ENCODE measurements around the gene CMAS.
A peak's percentile ranks its signal among the peaks of the same experiment; 100 is the strongest.
"Not testable (repeated sequence)": the region's sequence is repeated elsewhere in the genome, so short reads cannot be mapped to it uniquely, and the experiment has no call there.

Gene CMAS

DNA sequence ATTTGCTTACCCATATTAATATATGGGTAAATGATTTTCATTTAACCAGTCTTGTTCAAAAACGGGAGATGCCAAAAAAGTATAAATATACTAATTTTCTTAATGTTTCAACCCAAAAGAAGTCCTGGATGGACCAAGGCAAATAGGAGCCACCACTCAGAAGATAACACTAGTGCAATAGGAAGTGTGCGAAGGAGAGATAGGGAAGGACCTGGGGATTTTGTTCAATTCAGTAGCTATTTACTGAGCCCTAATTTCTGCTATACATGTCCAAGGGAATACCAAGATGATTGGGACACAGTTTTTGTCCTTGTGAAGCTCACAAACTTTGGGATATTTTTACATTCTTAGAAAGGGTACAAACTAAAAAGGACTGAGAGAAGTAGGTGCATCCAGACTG lies 1.5 kb downstream of the CMAS start:
- DNase-seq (ENCODE audit: low spot score): no peak

DNA sequence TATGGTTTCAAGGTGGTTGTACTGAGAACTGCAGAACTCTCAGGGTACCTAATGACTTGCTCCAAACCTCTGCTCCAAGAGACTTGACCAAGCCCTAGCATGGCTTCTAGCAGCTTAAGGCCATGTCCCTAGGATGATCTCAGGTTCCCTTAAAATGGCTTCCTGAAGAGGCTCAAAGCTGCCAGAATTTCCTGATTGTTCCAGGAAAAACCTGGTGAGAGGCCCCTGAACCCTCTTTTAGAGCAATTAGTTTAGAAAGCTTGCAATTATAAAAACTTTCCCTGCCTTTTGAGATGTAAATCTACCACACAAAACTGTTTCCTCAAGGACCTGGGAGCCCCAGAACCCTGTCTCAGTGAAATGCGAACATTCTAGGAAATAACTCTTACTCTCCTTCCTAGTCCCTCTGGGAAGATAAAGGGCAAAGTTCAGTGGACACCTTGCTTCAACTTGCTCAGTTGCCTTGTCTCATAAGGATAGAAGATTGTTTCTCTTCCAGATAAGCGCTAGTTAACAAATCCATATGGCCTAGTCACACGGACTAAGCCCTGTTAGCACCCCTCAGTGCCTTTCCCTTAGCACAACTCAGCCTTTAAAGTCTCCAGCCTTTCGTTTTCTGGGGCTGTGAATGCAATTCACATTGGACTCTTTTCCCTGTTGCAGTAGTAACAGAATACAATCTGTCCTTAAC lies 2.5 kb downstream of the CMAS start:
- no peak for DNase-seq (ENCODE audit: low spot score)

DNA sequence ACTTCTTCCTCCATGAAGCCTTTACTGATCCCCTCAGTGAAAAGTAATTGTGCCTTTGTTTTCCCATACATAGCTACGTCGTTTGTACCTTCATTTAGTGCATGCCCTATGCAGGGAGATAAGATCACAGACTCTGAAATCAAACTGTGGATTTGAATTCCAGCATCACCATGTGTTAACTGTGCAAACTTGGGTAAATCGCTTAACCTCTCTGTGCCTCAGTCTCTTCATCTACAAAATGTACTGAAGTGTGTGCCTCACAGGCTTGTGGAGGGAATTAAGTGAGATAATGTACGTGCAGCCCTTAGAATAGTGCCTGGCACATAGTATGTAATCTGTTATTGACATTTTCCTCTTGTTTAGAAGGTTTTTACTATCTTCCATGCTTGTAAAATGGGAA lies 4.1 kb downstream of the CMAS start:
- DNase-seq (ENCODE audit: low spot score): no peak

DNA sequence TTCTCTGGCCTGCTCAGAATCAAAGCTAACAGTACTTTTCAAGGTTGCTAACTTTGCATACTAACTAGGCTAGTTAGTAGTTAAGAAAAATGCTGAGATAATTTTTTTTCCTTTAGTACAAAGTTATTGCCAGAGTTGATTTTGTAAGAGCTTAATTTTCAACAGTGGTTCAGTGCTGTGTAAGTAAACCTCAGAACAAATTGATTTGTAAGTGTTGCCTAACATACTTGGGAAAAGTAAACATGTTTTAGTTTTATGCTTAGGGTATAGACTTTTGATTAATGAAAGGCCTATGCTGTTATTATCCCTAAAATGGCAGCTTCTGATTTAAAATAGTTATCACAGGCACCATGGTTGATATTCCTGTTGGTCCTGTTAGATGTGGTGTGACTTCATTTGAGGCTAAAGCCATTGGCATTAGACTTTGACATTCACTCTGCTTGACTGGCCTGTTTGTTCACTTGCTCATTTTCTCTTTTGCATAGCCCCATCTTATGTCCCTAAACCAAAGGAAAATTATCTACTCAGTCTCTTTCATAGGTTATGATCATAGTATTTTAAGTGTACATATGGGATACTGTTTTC lies 5.2 kb downstream of the CMAS start:
- DNase-seq (ENCODE audit: low spot score): no peak

DNA sequence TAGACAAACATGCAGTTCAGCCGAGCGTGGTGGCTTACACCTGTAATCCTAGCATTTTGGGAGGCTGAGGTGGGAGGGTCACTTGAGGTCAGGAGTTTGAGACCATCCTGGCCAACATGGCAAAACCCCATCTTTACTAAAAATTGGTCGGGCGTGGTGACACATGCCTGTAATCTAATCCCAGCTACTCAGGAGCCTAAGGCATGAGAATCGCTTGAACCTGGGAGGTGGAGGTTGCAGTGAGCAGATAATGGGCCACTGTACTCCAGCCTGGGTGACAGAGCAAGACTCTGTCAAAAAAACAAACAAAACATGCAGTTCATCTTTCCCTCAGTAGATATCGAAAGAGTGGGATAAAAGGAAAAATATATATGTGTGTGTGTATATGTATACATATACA lies 7.0 kb downstream of the CMAS start:
- DNase-seq (ENCODE audit: low spot score): not testable (repeated sequence)

DNA sequence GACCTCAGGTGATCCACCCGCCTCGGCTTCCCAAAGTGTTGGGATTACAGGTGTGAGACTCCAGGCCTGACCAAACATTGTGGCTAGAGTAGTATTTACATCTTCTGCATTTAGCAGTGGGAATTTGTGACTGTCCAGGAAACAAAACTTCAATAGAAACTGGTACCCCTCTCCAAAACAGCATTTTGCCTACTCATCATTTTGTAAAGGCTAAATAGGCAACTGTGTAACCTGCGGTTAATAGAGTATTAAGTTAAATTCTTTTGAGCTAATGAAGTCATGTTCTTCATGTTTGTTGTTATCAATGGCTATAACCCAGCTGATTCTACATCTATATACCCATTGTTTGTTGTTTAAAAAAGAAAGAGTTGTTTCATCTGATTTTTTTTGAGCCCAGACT lies 8.1 kb downstream of the CMAS start:
- no peak for DNase-seq (ENCODE audit: low spot score)

DNA sequence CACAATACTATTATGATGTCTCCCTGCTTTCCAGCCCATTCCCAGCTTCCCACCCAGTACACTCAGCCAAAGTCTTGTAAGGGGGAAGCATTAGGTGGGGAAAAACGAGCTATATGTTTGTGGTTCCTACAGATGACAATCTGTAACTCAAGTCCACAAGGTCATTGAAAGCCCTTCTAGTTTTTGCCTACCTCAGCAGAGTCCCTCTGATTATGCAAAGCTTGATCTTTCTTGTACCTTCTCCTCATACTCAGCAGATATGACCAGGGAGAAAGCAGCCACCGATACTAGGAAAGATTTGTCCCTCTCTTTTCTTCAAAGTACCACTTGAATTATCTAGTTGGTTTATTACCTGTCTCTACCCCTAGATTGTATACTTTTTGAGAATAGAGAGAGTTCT lies 10.6 kb downstream of the CMAS start:
- no peak for DNase-seq (ENCODE audit: low spot score)

DNA sequence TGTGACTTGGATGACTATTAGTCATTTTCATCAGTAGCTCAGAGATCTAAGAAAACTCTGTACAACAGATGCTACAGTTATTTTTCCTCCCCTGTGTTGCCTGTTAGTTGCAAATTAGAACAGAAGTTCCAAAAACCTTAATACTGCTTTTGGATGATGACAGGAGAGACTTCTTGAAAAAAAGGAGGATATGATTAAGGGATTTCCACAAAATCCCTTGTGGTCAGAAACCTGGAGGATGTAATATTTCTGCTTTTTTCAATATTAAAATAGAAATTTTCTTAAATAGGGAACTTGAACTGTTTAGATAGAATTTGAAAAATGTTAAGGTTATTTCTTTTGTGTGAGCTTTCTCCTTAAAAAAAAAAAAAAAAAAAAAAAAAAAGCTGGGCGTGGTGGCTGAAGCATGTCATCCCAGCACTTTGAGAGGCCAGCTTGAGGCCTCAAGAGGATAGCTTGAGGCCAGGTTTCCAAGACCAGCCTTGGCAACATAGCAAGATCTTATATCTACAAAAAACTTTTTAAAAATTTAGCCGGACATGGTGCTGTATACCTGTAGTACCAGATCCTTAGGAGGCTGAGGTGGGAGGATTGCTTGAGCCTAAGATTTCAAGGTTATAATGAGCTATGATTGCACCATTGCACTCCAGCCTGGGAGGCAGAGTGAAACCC lies 14.1 kb downstream of the CMAS start:
- no peak for DNase-seq (ENCODE audit: low spot score)

DNA sequence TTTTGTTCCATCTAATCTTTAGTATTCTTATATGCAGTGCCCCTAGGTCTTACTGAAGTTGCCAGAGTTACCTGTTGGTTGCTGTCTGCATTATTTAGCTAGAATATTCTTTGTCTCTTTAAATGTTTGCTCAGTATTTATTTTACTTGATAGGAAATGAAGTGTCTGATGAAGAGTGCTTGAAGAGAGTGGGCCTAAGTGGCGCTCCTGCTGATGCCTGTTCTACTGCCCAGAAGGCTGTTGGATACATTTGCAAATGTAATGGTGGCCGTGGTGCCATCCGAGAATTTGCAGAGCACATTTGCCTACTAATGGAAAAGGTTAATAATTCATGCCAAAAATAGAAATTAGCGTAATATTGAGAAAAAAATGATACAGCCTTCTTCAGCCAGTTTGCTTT lies 18.9 kb downstream of the CMAS start:
- no peak for DNase-seq (ENCODE audit: low spot score)

DNA sequence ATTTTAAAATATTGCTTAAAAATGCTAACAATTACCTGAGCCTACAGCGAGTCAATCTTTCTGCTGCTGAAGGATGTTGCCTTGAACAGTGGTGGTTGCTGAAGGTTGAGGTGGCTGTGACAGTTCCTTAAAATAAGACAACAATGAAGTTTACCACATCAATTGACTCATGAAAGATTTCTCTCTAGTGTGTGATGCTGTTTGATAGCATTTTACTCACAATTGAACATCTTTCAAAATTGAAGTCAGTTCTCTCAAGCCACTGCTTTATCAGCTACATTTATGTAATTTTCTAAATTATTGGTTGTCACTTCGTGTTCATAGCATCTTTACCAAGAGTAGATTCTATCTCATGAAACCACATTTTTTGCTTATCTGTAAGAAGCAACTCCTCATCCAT lies 20.3 kb downstream of the CMAS start:
- DNase-seq (ENCODE audit: low spot score): no peak

DNA sequence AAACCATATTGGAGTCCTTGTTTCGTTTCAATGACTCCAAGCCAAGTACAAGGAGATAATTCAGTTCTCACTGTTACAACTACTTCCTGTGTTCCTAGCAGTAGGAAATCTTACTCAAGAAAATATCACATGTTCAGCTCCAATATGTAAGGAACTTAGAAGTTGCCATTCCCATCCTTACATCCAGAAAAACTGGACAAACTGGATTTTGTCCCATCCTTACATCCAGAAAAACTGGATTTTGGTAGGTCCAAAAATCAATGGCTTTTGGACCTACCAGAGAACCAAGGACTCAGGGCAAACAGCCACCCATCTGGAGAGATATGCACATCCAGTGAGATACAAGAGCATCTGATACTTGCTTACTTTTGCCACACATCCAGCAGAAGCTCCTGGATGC lies 23.8 kb downstream of the CMAS start:
- DNase-seq (ENCODE audit: low spot score): no peak

DNA sequence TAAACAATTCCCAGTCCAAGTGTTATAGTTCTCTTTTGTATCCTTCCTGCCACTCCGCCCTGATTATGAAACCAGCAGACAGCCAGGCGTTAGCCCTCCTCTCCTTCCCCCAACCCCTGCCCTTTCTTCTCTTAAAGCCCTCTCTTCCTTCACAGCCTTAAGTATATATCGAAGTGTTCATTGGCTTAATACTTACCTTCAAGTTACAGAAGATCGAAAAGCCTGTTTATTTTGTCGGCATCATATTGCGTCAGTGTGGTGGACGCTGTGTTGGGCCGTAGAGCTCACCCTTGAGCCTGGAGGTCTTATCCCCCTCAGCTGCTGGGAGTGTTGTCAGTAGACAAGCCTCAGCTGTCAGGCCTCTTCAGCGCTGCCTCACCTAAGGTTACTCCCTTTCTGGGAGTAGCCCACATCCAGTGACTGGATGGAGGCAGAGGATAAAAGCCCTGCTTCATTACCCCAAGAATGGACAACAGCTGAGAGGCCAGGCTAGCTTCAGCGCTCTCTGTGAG lies 36.2 kb downstream of the CMAS start:
- no peak for DNase-seq (ENCODE audit: low spot score)

DNA sequence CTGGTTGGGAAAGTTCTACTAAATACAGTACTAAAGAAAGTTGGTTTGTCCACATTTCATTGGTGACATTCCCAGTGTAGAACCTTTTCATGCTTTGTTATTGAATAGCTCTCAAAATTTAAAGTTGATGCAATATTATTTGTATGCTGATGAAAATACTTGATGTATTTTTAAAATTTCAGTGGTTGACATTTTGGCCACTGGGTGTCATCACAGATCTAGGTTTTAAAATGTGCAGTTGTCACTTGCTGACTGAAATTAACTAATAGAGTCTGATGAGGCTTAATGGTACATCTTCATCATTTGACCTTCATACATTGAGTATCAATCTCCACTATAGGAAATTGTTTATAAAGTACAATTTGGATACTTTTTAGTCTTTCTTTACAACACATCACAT lies 37.1 kb downstream of the CMAS start:
- peak; percentile 45 for DNase-seq (ENCODE audit: low spot score)

DNA sequence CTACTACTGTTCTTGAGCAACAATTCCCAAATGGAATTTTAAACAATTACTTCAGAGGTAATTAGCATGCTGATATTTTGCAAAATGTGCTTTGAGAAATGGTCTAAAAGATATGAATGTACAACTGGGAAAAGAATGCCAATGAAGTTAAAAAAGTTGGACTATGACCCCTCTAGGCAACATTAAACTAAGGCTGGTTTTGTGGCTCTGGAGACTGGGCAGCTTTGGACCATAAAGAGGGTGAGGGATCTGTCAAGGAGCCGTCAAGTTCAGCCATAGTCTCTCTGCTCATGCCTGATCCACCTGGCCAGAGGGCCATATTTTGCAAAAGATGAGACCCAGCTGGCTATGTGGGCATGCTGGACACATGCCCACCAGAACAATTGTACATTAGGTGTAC lies 38.8 kb downstream of the CMAS start:
- DNase-seq (ENCODE audit: low spot score): no peak

DNA sequence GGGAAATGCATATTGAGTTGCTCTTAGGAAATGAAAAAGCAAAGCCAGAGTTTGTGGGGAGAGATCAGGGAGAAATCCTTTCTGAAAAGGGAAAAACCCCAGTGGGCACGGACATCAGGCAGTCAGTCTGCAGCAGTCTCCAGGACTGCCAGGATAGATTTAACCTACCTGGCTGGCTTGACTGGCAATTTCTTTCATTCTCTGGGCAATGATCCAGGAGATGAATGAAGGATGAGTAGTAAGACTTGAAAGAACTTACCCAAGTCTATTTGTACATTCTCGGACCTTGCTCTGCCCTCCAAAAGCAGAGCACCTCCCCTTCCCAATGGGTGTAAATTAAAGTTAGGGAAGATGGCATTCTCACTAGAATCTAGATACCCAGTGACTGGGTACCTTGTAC lies 42.9 kb downstream of the CMAS start:
- no peak for DNase-seq (ENCODE audit: low spot score)

DNA sequence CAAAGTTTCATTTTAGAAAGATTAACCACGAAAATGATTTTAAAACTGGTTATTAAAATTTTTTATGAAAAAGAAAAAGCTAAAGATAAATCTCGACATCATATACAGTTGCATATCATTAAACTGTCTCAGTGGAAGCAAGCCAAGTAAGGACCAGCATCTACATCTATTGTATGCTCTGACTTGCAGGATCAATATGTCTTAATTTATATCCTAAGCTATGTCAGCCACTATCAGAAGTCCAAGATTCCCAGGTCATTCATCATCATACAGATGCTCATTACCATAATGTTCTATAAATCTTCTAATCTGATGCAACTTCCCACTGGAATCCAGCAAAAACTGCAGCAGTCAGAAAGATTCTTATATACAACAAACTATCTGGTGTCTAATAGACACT lies 43.5 kb downstream of the CMAS start:
- DNase-seq (ENCODE audit: low spot score): no peak

DNA sequence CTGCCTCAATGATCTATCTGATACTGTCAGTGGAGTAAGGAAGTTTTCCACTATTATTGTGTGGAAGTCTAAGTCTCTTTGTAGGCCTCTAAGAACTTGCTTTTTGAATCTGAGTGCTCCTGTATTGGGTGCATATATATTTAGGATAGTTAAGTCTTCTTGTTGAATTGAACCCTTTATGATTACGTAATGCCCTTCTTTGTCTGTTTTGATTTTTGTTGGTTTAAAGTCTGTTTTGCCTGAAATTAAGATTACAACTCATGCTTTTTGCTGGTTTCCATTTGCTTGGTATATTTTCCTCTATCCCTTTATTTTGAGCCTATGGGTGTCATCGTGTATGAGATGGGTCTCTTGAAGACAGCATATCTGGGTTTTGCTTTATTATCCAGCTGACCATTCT lies 53.0 kb downstream of the CMAS start:
- DNase-seq (ENCODE audit: low spot score): not testable (repeated sequence)

DNA sequence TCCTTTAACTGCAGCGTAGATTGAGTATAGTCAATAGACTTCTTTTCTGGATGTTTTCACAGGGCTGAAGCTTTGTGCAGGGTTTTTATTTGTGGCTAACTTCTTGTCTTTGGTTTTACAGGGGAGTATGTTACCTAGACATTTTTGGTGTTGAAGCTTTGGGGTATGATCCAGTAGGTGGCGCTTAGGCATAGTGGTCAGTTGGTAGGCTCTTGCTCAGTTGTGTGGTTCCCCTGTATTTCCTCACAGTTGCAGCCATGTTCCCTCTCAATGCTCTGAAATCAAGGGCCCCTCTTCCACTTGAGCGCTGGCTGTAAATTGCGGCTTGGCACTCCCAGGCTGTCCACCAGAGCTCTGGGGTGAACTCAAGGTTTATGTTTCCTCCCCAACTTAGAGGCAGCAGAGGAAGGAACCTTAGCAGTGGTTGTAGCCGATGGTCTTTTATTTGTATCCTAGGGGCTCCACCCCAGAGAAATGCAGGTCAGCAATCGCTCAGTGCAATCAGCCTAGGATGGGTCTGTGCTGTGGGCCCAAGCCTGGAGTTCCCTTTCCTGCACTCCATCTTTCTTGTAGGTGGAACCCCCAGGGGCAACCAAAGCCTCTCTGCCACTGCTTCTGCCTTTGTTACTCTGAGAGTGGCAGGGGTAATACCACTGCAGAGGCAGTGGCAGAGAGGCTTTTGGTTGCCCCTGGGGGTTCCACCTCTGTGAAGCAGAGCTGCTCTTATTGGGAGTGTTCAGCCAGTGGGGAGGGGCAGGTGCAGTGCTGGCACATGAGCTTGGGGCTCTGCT lies 55.1 kb downstream of the CMAS start:
- peak; percentile 40 for DNase-seq (ENCODE audit: low spot score)

DNA sequence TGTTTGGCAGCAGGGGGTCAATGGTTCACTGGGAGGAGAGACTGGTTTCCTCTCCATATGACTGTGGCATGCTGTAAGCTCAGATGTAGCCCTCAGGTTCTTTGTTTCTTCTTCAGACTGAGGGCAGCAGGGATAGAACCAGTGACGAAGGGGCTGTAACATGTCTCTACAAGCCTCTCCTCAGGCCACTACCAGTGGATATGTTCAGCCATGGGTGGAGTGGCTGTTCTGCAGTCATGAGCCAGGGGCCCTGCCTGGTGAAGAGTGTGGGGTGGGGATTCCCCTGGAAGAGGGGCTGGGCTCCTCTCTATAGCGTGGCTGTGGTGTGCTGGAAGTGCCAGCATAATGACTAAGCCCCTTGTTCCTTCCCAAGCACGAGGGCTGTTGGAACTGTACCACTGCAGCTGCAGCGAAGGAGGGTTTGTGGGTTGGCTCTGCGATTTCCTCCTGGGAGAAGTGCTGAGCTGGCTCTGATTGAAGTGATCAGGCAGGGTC lies 55.8 kb downstream of the CMAS start:
- DNase-seq (ENCODE audit: low spot score): peak; percentile 76

DNA sequence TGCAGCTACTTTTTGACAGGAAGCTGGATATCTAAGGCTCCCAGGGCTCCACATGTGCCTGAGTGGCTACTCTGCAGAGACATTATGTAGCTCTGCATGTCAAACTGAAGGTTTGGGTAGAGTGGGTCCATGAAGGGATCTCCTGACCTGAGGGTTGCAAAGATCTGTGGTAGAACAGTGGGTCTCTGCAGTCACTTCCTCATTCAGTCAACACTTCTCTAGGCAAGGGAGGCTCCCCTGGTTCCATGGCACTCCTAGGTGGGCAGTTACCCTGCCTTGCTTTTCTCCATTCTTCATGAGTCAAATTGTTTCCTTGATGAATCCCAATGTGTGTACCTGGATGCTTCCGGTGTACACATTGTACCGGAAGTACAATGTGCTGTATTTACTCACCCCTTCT lies 57.4 kb downstream of the CMAS start:
- DNase-seq (ENCODE audit: low spot score): no peak

DNA sequence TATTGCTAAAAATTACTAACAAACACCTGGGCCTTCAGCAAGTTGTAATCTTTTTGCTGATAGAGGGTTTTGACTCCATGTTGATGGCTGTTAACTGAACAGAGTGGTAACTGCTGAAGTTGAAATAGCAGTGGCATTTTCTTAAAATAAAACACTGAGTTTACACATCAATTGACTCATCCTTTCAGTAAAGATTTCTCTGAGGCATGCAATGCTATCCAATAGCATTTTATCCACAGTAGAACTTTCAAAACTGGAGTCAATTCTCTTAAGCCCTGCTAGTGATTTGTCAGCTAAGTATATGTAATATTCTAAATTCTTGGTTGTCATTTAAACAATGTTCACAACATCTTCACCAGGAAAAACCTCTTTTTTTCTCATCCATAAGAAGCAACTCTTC lies 59.5 kb downstream of the CMAS start:
- DNase-seq (ENCODE audit: low spot score): no peak

DNA sequence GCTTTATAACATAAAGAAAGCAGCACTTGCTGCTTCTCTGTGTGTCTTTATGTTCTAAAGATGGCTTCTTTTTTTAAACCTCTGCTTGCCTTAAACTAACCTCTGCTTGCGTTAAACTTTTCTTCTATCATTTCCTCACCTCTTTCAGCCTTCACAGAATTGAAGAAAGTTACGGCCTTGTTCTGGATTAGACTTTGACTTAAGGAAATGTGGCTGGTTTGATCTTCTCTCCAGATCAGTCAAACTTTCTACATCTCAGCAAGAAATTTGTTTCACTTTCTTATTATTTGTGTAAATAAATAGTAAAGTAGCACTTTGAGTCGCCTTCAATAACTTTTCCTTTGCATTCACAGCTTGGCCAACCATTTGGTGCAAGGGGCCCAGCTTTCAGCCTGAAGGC lies 64.2 kb downstream of the CMAS start:
- DNase-seq (ENCODE audit: low spot score): no peak

Measured in GM03348 (cell line).